RPMI7951 (cell line): ENCODE results near the gene COL26A1. TPM values are rescaled to one million over a fixed set of nuclear protein-coding genes. Genes with fewer than 3 reads are reported as not detected.

Source experiments
- DNase-seq: peaks from one replicate; pipeline ENCODE4 v3.0.0-alpha.2; 2012; ENCODE audit warnings: low read depth
- total RNA-seq: library from RNA; depleted of rRNA; stranded (reverse); fragments of >200 nt; shearing (Covaris generic); gene quantifications from 2 replicates; pipeline ENCODE4 v1.2.3, GENCODE V29; 2014

COL26A1 gene
- total RNA-seq, 1 experiment from 2014 or later: 0.60 TPM

DNA sequence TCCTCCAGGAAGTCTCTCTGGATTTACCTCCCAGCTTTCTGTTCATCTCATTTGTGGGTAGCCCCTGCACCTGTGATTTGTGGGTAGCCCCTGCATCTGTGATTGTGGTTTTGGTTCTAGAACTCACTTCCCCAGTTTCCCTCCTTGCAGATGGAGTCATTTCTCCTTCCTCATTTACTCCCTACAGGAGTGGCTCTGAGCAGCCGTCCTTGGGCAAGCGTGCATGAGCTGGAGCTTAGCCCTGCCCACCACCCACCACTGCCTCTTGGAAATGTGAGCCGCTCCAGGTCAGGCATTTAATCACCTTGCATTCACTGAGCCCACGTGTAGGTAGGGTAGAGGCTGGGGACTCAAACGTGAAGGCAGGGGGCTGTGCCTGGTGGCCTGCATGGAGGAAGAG, 8.2 kb downstream of the COL26A1 start:
- no peak for DNase-seq

- DNase-seq: peak; percentile 68
Measured at GRCh38 chr7:101373812-101374614, 11.3 kb downstream of the COL26A1 start.

DNA sequence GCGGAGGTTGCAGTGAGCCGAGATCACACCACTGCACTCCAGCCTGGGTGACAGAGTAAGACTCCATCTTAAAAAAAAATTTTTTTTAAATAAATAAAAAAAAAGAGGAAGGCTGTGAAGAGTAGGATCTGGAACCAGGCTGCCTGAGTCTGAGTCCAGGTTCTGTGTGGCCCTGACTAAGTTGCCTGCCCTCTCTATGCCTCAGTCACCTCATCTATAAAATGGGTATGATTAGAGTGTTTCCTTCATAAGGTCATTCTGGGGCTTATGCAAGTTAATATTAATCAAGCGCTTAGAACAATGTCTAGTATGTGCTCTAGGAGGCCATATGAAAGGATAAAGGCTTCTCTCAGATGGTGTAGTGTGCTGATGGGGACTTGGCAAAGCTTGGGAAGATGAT, 12.3 kb downstream of the COL26A1 start:
- DNase-seq: no peak

- DNase-seq: no peak
Measured at GRCh38 chr7:101376601-101377000, 13.9 kb downstream of the COL26A1 start.

GRCh38 chr7:101377189-101377736, 14.6 kb downstream of the COL26A1 start:
- no peak for DNase-seq

- DNase-seq: peak; percentile 55
Measured at GRCh38 chr7:101378751-101379174, 16.1 kb downstream of the COL26A1 start.

DNA sequence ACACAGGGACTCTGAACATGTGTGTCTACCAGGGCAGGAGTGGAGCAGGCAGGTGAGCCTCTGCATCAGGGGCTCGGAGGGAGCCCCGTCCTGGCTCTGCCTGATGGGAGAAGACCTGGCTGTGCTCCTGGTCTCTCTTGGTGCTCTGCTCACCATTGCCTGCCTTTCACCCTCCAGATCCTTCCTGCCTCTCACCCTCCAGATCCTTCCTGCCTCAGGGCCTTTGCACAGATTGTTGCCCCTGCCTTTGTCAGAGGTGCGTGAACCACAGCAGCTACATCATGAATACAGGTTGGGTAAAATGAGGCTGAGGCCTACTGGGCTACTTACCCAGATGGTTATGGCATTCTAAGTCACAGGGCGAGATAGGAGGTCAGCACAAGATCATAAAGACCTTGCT, 16.6 kb downstream of the COL26A1 start:
- DNase-seq: no peak

GRCh38 chr7:101381549-101382111, 19.0 kb downstream of the COL26A1 start:
- DNase-seq: no peak

DNA sequence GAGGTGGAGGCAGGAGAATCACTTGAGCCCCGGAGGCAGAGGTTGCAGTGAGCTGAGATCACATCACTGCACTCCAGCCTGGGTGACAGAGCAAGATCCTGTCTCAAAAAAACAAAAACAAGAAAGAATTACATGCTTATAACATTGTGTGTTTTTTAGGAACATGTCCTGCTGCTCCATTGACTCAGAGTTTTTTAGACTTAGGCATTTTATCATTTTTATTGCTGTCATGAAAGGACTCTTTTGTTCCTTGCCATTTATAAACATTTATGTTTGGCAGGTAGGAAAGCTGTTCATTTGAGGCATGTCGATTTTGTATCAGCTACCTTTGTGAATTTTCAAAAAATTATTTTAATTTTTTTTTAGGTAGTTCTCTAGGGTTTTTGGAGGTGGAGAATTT, 20.3 kb downstream of the COL26A1 start:
- DNase-seq: no peak

GRCh38 chr7:101386177-101386557, 23.5 kb downstream of the COL26A1 start:
- DNase-seq: no peak

DNA sequence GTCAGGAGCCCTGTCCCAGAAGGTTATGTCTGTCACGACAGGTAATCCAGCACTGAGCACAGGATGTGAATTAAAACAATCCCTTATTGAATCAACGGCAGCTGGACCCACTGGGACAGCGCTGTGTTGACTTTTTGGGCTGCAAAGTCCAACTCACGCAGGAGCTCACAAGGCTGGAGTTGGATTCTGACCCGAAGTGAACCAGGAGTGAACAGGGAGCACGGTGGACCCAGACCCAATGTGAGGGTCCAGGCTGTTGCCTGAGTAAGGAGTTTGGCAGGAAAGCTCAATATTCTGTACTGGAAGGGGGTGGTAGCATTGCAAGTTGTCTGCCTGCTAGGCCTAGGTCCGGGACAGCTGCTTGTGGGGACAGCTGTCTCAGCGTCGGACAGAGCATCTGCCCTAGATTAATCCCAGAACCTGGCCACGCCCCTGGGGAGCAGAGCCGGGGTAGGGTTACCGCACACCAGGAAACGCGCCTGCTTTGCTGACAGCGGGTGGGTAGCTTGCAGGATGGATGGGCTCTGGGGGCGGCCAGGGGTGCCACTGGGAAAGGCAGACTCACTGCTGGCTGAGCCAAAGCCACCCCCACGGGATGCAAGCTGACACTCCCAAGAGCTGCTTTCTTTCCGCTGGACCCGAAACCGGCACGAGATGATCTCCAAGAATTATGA, 24.0 kb downstream of the COL26A1 start:
- DNase-seq: peak; percentile 81

DNA sequence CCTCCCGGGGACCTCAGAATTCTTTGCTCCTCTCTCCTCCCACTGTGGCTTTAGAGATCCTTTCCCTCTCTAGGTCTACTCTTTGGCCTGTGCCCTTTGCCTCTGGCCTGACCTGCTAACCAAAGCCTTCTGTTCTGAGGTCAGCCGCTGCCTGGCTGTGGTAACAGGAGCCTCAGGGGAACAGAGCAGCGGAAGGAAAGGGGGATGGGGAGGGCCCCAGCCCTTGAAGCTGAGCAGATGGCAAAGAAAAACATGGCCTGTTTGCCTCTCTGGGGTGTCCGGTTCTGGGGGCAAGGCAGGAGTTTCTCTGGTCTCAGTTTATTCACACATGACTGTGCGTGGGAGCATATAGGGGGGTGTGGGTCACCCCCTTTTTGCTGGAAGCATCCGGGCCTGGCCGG, 28.2 kb downstream of the COL26A1 start:
- DNase-seq: peak; percentile 86

DNA sequence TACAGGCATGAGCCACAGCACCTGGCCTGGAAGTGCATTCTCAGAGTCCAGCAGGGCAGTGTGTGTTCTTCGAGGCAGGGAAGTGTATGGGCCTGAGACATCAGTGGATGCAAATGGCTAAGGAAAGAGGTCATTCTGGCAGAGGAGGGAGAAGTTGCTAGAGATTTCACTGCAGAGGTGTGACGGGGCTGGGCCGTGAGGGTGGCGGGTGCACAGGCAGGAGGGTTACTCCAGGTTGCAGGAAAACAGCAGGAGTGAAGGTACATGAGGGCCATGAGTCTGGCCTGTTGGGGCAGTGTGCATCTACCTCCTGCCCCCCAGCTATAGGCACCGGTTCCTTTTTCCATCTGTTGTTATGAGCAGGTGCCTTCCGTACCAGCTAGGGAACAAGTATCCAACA, 29.3 kb downstream of the COL26A1 start:
- DNase-seq: no peak

DNA sequence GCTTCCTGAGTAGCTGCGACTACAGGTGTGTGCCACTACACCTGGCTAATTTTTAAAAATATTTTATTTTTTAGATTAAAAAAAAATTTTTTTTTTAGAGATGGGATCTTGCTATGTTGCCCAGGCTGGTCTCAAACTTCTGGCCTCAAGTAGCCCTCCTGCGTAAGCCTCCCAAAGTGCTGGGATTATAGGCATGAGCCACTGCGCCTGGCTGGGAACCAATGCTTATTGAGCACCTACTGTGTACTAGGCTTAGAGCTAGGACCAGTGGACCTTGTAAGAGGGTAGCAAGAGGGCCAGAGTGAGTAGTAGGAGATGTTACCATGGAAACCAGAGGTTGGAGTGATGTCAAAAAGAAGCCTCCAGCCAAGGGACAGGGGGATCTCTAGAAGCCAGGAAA, 31.2 kb downstream of the COL26A1 start:
- DNase-seq: no peak

- DNase-seq: peak; percentile 81
Measured at GRCh38 chr7:101395376-101395775, 32.7 kb downstream of the COL26A1 start.

DNA sequence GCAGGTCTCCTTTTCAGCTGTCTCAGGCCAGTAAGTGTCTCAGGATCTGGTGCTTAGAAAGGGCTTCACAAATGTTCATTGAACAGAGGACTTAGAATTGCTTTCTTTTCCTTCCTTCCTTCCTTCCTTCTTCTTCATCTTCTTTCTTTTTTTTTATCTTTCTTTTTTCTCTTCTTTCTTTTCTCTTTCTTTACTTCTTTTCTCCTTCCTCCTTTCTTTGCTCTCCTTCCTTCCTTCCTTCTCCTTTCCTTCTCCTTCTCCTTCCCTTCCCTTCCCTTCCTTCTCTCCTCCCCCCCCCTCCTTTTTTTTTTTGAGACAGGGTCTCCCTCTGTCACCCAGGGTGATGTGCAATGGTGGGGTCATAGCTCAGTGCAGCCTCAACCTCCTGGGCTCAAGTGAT, 34.6 kb downstream of the COL26A1 start:
- DNase-seq: no peak

DNA sequence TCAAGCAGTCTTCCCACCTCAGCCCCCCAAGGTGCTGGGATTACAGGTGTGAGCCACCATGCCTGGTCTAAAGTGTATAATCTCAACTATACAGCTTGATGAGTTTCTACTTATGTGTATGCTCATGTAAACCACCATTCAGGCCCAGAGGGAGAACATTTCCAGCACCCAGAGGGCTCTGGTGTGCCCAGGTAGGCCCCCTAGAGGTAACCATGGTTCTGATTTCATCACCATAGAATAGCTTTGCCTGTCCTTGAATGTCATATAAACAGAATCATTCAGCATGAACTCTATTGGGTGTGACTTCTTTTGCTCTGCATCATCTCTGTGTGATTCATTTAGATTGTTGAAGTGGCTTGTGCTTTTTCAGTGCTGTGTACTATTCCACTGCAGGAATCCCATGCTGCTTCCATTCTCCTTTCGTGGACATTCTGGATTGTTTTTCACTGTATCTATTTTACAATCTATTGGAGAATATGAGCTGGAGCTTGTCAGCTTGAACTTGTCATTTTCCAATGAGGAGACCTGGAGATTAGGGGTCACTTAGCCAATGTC, 35.2 kb downstream of the COL26A1 start:
- DNase-seq: no peak

- DNase-seq: no peak
Measured at GRCh38 chr7:101398396-101399289, 36.0 kb downstream of the COL26A1 start.

- DNase-seq: peak; percentile 51
Measured at GRCh38 chr7:101399759-101400158, 37.1 kb downstream of the COL26A1 start.

GRCh38 chr7:101400751-101401150, 38.1 kb downstream of the COL26A1 start:
- no peak for DNase-seq

GRCh38 chr7:101401390-101402080, 38.9 kb downstream of the COL26A1 start:
- no peak for DNase-seq
